ENCODE measurements around the gene MUC16. TPM values are rescaled to one million over a fixed set of nuclear protein-coding genes. Genes with fewer than 3 reads are reported as not detected.

MUC16 gene
- total RNA-seq, 1 donor from 2014 or later: under 0.01 TPM

- TF ChIP-seq CTCF (conservative IDR thresholded peaks at IDR 0.05; ENCODE audit: low read depth, low read length): no peak
- no peak for DNase-seq (ENCODE audit: low read depth)
Measured at GRCh38 chr19:8965887-8966286, 44.3 kb downstream of the MUC16 start.

More at GRCh38 chr19:8965887-8966286, 44.3 kb downstream of the MUC16 start:
- H3K4me3 ChIP-seq (ENCODE audit: low read depth, low read length): no peak overlapping the region

Other genes with a start within 250 kb of the MUC16 start
- 7.3 and 20.2 TPM in 2 replicates for gene ZNF558, start 178.1 kb downstream of the MUC16 start, total RNA-seq
- gene MBD3L1, start 178.0 kb downstream of the MUC16 start, total RNA-seq: not detected in 2 replicates
- gene OR1M1, start 76.7 kb upstream of the MUC16 start, total RNA-seq: not detected in 2 replicates
- not detected in 2 replicates for gene OR7G2, start 97.1 kb upstream of the MUC16 start, total RNA-seq
- gene OR7G1, start 105.4 kb upstream of the MUC16 start, total RNA-seq: not detected in 2 replicates
- not detected in 2 replicates for gene OR7G3, start 116.5 kb upstream of the MUC16 start, total RNA-seq
- 11.9 and 15.7 TPM in 2 replicates for gene ZNF317, start 130.0 kb upstream of the MUC16 start, total RNA-seq
- under 0.01 and 0.12 TPM in 2 replicates for gene OR7D2, start 168.6 kb upstream of the MUC16 start, total RNA-seq
- not detected in 2 replicates for gene OR7D4, start 209.2 kb upstream of the MUC16 start, total RNA-seq
- gene OR7E24, start 240.5 kb upstream of the MUC16 start, total RNA-seq: not detected in 2 replicates

Measured in epithelial cell of proximal tubule (primary cell).